HUES64 (cell line): ENCODE data around the gene SETDB2.

Experiments
- H3K27ac ChIP-seq: 2 replicates; pipeline ENCODE4 v1.7.0; 2013; ENCODE audit warnings: low read depth, low read length, inconsistent platforms
- H3K27me3 ChIP-seq: 2 replicates; pipeline ENCODE4 v1.6.1; 2013; ENCODE audit warnings: mild to moderate bottlenecking, low read length; ENCODE audit not compliant: insufficient read depth
- H3K36me3 ChIP-seq: 2 replicates; pipeline ENCODE4 v1.6.1; 2013; ENCODE audit warnings: mild to moderate bottlenecking, low read length; ENCODE audit not compliant: insufficient read depth
- H3K4me1 ChIP-seq: 2 replicates; pipeline ENCODE4 v1.6.1; 2013; ENCODE audit warnings: mild to moderate bottlenecking, low read length, moderate library complexity; ENCODE audit not compliant: insufficient read depth
- H3K4me3 ChIP-seq: 2 replicates; pipeline ENCODE4 v1.5.1; 2013; ENCODE audit warnings: mild to moderate bottlenecking, low read length, moderate library complexity
- H3K9ac ChIP-seq: 2 replicates; pipeline ENCODE4 v1.6.1; 2013; ENCODE audit warnings: mild to moderate bottlenecking, low read depth, low read length
- H3K9me3 ChIP-seq: 2 replicates; pipeline ENCODE4 v1.6.1; 2013; ENCODE audit warnings: low read depth, low read length; ENCODE audit not compliant: insufficient read depth
- WGBS: fragments of 150-250, 120-280 bp; methylation state at CpG from one replicate; pipeline ENCODE4 v1.1.7; 2013; ENCODE audit warnings: missing lambda C conversion rate; 5-methylcytosine and 5-hydroxymethylcytosine counted together

The SETDB2 gene

DNA sequence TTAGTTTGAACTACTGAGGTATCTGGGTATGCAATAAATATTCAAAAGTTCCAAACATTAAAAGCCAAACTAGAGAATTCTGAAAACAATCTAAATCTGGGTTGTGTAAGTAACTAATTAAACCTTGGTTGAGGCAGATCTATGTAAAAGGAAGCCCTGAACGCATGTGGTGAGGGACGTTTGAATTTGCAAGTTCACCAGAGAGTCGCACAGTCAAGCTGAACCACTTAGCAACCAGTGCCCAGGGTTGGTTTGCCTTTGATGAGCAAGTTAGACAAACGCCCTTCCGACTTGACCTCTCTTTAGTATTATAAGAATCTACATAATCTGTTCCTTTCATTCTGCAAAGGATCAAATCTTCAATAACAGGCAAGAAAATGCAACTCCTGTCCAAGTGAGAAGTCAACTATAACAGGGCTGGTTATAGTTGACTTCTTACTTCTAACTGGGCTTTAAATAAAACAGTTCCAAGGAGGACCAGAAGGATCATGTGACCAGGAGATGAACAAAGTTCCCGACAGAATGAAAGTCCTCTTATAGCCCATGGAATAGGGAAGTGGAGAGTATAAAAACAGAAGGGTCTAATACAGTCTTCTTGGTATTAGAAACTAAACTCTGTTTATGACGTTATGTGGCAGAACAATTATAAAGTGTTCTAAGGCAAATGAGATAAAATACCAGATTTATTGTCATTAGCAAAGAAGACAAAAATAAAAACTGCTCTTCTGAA is 92.2 kb downstream of the SETDB2 start:
- no peaks in the 10 kb centered on the region for H3K27me3 ChIP-seq
- H3K27ac ChIP-seq = no peak overlapping the region
- no peak overlapping the region for H3K4me3 ChIP-seq
- peaks cover 10% of the 10 kb centered on the region; the same call in 1 of the 2 replicates for H3K4me1 ChIP-seq
- H3K9ac ChIP-seq = no peak overlapping the region
- 90% methylated on average over 7 of the region's 7 CpGs for WGBS
- H3K36me3 ChIP-seq = peaks cover 73% of the 10 kb centered on the region
- no peaks in the 10 kb centered on the region for H3K9me3 ChIP-seq

DNA sequence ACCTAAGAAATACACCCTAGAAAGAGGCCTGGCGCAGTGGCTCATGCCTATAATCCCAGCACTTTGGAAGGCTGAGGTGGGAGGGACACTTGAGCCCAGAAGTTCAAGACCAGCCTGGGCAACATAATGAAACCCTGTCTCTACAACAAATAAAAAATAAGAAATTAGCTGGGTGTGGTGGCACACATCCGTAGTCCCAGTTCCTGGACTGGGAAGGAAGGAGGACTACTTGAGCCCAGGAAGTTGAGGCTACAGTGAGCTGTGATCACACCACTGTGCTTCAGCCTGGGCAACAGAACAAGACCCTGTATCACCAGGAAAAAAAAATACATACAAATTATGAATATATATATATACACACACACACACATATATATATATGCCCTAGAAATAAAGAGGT is 94.3 kb downstream of the SETDB2 start:
- H3K4me1 ChIP-seq = peaks cover 10% of the 10 kb centered on the region; the same call in 1 of the 2 replicates

DNA sequence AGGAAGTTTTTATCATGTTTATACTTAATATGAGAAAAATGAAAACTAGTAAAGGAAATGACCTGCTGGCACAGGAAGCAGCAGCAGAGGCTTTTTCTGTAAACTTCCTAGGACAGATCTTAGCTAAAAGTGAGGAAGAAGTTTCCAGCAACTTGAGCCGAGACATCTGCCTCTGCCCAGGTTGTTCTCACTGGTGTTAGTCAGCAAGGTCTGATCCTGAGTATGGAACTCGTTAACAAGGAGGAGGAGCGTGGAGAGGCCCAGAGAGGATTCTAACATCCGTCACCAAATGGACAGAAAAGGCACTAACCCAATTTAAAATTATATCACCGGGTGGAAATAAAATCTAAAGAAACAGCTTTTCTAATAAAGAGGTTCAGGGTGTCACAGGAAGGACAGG is 95.2 kb downstream of the SETDB2 start:
- WGBS = 94% methylated on average over 5 of the region's 5 CpGs
- Histone ChIP-seq H3K27ac (no peak overlapping the region), H3K9ac (no peak overlapping the region), H3K9me3 (no peaks in the 10 kb centered on the region), H3K4me3 (no peak overlapping the region), H3K27me3 (no peaks in the 10 kb centered on the region), H3K4me1 (peaks cover 10% of the 10 kb centered on the region; the same call in 1 of the 2 replicates), H3K36me3 (peaks cover 73% of the 10 kb centered on the region)

More for the DNA sequence above, 94.3 kb downstream of the SETDB2 start:
- H3K9me3 ChIP-seq = no peaks in the 10 kb centered on the region
- no peak overlapping the region for H3K27ac ChIP-seq
- H3K36me3 ChIP-seq = peaks cover 76% of the 10 kb centered on the region
- no peak overlapping the region for H3K9ac ChIP-seq
- WGBS = 97% methylated on average over 2 of the region's 2 CpGs
- H3K27me3 ChIP-seq = no peaks in the 10 kb centered on the region
- H3K4me3 ChIP-seq = no peak overlapping the region

DNA sequence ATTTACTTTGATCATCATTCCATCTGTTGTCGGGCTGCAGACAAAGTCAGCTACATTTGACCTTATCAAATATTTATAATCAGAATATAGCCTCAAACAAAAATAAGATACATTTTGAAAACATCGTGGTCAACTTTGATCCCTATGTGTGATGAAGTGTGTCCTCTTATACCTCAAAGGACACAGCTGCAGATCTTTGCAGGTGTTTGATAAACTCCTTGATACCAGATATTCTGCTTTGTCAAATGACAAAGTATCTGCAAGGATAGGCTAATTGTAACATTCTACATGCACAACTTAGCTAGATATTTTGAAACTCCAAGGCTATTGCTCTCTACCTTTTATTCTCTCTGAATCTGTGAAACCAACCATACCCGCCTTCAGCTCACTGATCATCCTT is 95.7 kb downstream of the SETDB2 start:
- peaks cover 10% of the 10 kb centered on the region; the same call in 1 of the 2 replicates for H3K4me1 ChIP-seq
- no peaks in the 10 kb centered on the region for H3K9me3 ChIP-seq
- 96% methylated on average over 3 of the region's 3 CpGs for WGBS
- no peak overlapping the region for H3K4me3 ChIP-seq
- H3K27ac ChIP-seq = no peak overlapping the region
- H3K9ac ChIP-seq = no peak overlapping the region
- no peaks in the 10 kb centered on the region for H3K27me3 ChIP-seq
- H3K36me3 ChIP-seq = peaks cover 75% of the 10 kb centered on the region

DNA sequence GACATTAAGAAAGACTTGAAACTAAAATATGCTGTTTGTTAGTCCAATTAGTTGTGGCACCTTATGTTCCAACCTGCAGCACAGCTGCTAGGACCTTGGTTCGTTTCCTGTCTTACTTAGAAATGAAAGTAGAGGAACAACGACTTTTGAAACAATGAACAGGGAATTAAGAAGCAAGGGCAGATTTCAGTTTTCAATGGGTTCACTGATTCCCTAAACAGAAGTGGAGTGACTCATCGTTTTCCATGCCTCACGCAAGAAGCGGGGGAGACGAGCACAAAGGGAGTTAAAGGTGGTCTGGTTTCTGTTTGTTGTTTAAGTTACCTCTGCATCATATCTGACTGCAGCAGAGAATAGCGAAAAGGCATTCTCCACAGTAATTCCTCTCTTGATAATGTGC is 96.5 kb downstream of the SETDB2 start:
- H3K4me3 ChIP-seq = no peak overlapping the region
- 74% methylated on average over 7 of the region's 7 CpGs for WGBS

DNA sequence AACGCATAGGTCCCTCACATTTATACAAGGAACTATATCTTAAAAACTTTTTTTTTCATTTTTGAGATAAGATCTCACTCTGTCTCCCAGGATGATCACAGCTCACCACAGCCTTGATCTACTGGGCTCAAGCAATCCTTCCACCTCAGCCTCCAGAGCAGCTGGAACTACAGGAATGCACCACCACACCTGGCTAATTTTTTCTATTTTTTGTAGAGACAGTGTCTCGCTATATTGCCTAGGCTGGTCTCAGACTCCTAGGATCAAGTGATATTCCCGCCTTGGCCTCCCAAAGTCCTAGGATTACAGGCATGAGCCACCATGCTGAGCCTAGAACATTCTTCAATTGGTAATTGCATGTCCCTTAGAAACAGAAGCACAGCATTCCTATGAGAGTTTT is 99.6 kb downstream of the SETDB2 start:
- H3K4me1 ChIP-seq = peaks cover 10% of the 10 kb centered on the region; the same call in 1 of the 2 replicates
- no peaks in the 10 kb centered on the region for H3K27me3 ChIP-seq
- H3K36me3 ChIP-seq = peaks cover 84% of the 10 kb centered on the region
- H3K4me3 ChIP-seq = no peak overlapping the region
- WGBS = 95% methylated on average over 3 of the region's 3 CpGs
- no peak overlapping the region for H3K9ac ChIP-seq
- no peaks in the 10 kb centered on the region for H3K9me3 ChIP-seq
- H3K27ac ChIP-seq = no peak overlapping the region

More for the DNA sequence above, 96.5 kb downstream of the SETDB2 start:
- no peaks in the 10 kb centered on the region for H3K27me3 ChIP-seq
- no peaks in the 10 kb centered on the region for H3K9me3 ChIP-seq
- H3K4me1 ChIP-seq = peaks cover 10% of the 10 kb centered on the region; the same call in 1 of the 2 replicates
- H3K36me3 ChIP-seq = peaks cover 81% of the 10 kb centered on the region
- peak overlapping the region; percentile 41; the same call in 1 of the 2 replicates for H3K9ac ChIP-seq
- H3K27ac ChIP-seq = peak overlapping the region; percentile 4
